Transverse colon (tissue), 4 donors: ENCODE data around the gene OR10A2.

Experiments used
- POLR2A ChIP-seq: fragments of 450-650 bp; IDR thresholded peaks from one replicate; pipeline ENCODE4 v1.6.1; 2016; ENCODE audit warnings: antibody characterized with exemption, mild to moderate bottlenecking, moderate library complexity
- POLR2AphosphoS5 ChIP-seq, 3 donors: sonication (generic); formaldehyde crosslinking; IDR thresholded peaks; one replicate each; pipeline ENCODE4 v1.6.1; 2016; ENCODE audit warnings: antibody characterized with exemption in 3 of 3
- TF ChIP-seq, protein P1 (sequence below), 5 experiments: fragments of 200-600 bp in 3 of 5; fragments of 450-650 bp in 2 of 5; sonication (generic) in 3 of 5; IDR thresholded peaks; 1 replicate in 2 of 5; 2 replicates in 3 of 5; pipeline ENCODE4 v1.5.1; 2016 to 2017; ENCODE audit warnings: antibody characterized with exemption in 5 of 5, inconsistent platforms in 3 of 5, mild to moderate bottlenecking in 2 of 5, moderate library complexity in 1 of 5

DNA sequence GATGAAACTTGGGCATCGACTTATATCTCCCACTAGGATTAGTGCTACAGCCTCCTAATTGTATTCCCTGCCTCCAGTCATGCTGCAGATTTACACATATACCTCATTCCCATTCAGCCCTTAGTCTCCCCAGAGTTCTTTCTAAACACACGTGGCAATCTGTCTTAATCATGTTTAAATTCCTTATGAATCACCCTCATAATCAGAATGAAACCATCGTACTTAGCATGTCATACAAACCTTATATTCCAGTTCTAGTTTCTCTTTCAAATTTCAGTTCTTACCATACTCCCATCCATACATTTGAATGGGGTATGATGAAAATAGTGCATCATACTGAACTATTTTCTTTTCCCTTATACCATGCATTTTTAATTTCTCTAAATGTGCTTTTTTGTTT is 6.0 kb upstream of the OR10A2 start:
- TF ChIP-seq, protein P1, sequence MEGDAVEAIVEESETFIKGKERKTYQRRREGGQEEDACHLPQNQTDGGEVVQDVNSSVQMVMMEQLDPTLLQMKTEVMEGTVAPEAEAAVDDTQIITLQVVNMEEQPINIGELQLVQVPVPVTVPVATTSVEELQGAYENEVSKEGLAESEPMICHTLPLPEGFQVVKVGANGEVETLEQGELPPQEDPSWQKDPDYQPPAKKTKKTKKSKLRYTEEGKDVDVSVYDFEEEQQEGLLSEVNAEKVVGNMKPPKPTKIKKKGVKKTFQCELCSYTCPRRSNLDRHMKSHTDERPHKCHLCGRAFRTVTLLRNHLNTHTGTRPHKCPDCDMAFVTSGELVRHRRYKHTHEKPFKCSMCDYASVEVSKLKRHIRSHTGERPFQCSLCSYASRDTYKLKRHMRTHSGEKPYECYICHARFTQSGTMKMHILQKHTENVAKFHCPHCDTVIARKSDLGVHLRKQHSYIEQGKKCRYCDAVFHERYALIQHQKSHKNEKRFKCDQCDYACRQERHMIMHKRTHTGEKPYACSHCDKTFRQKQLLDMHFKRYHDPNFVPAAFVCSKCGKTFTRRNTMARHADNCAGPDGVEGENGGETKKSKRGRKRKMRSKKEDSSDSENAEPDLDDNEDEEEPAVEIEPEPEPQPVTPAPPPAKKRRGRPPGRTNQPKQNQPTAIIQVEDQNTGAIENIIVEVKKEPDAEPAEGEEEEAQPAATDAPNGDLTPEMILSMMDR (IDR thresholded peaks at IDR 0.05) = no peak
- no peak for TF ChIP-seq POLR2AphosphoS5 (IDR thresholded peaks at IDR 0.05)
- no peak for TF ChIP-seq POLR2A
